Measurements from ENCODE around the gene SETD5.

DNA sequence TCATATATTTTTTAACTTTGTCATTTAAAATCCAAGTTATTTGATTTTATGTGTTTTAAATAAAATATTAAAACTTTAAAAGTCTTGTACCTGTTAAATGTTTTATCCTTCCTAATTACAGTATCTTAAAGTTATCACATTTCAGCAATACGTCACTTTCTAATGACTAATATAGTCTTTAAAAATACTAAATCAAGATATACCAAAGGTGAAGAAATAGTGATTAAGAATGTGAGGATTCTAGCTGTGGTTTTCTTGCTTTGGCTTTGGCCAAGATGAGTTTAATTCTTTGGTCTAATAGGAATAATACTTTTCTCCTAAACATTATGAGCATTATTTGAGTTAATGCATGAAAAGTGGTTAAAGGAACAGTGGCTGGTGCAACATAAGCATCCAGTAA is 13.9 kb downstream of the SETD5 start:
- TF ChIP-seq, protein P1, sequence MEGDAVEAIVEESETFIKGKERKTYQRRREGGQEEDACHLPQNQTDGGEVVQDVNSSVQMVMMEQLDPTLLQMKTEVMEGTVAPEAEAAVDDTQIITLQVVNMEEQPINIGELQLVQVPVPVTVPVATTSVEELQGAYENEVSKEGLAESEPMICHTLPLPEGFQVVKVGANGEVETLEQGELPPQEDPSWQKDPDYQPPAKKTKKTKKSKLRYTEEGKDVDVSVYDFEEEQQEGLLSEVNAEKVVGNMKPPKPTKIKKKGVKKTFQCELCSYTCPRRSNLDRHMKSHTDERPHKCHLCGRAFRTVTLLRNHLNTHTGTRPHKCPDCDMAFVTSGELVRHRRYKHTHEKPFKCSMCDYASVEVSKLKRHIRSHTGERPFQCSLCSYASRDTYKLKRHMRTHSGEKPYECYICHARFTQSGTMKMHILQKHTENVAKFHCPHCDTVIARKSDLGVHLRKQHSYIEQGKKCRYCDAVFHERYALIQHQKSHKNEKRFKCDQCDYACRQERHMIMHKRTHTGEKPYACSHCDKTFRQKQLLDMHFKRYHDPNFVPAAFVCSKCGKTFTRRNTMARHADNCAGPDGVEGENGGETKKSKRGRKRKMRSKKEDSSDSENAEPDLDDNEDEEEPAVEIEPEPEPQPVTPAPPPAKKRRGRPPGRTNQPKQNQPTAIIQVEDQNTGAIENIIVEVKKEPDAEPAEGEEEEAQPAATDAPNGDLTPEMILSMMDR (conservative IDR thresholded peaks at IDR 0.05 in 1 of 2, IDR thresholded peaks at IDR 0.05 in 1 of 2; ENCODE audit: low read depth in 1 of 2, low read length in 2 of 2) = no peak
- no peak for TF ChIP-seq EZH2 (IDR thresholded peaks at IDR 0.05; ENCODE audit: low read length, missing control alignments)

Measured in fibroblast of lung (primary cell).